GM12878 (cell line): ENCODE results near the gene WDR11.

Experiments used
- CHD2 ChIP-seq: IDR thresholded peaks from 2 replicates; pipeline ENCODE4 v1.6.1; 2011; ENCODE audit warnings: low read depth, low read length, improper control_type of control experiment, borderline replicate concordance
- EZH2 ChIP-seq: IDR thresholded peaks from 2 replicates; pipeline ENCODE4 v1.6.1; 2012; ENCODE audit warnings: low read depth, mild to moderate bottlenecking, control low read depth, inconsistent platforms, low read length, borderline replicate concordance; ENCODE audit not compliant: control insufficient read depth
- FOXM1 ChIP-seq: IDR thresholded peaks from 2 replicates; pipeline ENCODE4 v1.6.1; 2012; ENCODE audit warnings: low read depth, mild to moderate bottlenecking, inconsistent platforms, low read length, moderate library complexity
- MTA2 ChIP-seq: fragments of 450-650 bp; IDR thresholded peaks from 2 replicates; pipeline ENCODE4 v1.6.1; 2016; ENCODE audit warnings: low read depth, mild to moderate bottlenecking, moderate library complexity
- POLR2A ChIP-seq: IDR thresholded peaks from 2 replicates; pipeline ENCODE4 v1.6.1; 2011; ENCODE audit warnings: low read depth, mild to moderate bottlenecking, low read length
- POLR2AphosphoS5 ChIP-seq: IDR thresholded peaks from 2 replicates; pipeline ENCODE4 v1.6.1; 2011; ENCODE audit warnings: mild to moderate bottlenecking, low read length, inconsistent platforms
- RB1 ChIP-seq: fragments of 450-650 bp; formaldehyde crosslinking; IDR thresholded peaks from 2 replicates; pipeline ENCODE4 v1.6.1; 2017; ENCODE audit warnings: mild to moderate bottlenecking, borderline replicate concordance
- SPI1 ChIP-seq: IDR thresholded peaks from 2 replicates; pipeline ENCODE4 v1.6.1; 2011; ENCODE audit warnings: low read depth, mild to moderate bottlenecking, low read length, moderate library complexity, borderline replicate concordance; ENCODE audit not compliant: insufficient read depth
- ZNF207 ChIP-seq: fragments of 450-650 bp; IDR thresholded peaks from 2 replicates; pipeline ENCODE4 v1.6.1; 2014; ENCODE audit warnings: antibody characterized with exemption, mild to moderate bottlenecking, borderline replicate concordance
- ZNF384 ChIP-seq: IDR thresholded peaks from 2 replicates; pipeline ENCODE4 v1.6.1; 2012; ENCODE audit warnings: low read depth, mild to moderate bottlenecking, low read length, improper control_type of control experiment, borderline replicate concordance
- TF ChIP-seq, protein P1 (sequence below): IDR thresholded peaks from 2 replicates; pipeline ENCODE4 v1.6.1; 2011; ENCODE audit warnings: low read depth, mild to moderate bottlenecking, low read length, moderate library complexity, borderline replicate concordance; ENCODE audit errors: extremely low read depth
- TF ChIP-seq, protein P2 (sequence below): fragments of 450-650 bp; formaldehyde crosslinking; IDR thresholded peaks from 2 replicates; pipeline ENCODE4 v1.4.0; 2020; ENCODE audit warnings: mild to moderate bottlenecking, moderate library complexity
- TF ChIP-seq, protein P3 (sequence below), 3 experiments: IDR thresholded peaks in 2 of 3; conservative IDR thresholded peaks in 1 of 3; 2 replicates each; pipeline ENCODE4 v1.5.1; 2011; ENCODE audit warnings: low read depth in 3 of 3, low read length in 3 of 3, mild to moderate bottlenecking in 3 of 3, control low read depth in 2 of 3, moderate library complexity in 2 of 3, inconsistent platforms in 1 of 3, mixed read lengths in 1 of 3; ENCODE audit not compliant: control insufficient read depth in 2 of 3, insufficient read depth in 1 of 3; ENCODE audit errors: extremely low read depth in 1 of 3

- TF ChIP-seq CHD2: no peak
- TF ChIP-seq MTA2: no peak
- TF ChIP-seq ZNF384: no peak
- no peak for TF ChIP-seq EZH2
- TF ChIP-seq, protein P1, sequence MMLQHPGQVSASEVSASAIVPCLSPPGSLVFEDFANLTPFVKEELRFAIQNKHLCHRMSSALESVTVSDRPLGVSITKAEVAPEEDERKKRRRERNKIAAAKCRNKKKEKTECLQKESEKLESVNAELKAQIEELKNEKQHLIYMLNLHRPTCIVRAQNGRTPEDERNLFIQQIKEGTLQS: no peak
- no peak for TF ChIP-seq FOXM1
- no peak for TF ChIP-seq ZNF207
- no peak for TF ChIP-seq POLR2AphosphoS5
- TF ChIP-seq POLR2A: no peak
- TF ChIP-seq, protein P2, sequence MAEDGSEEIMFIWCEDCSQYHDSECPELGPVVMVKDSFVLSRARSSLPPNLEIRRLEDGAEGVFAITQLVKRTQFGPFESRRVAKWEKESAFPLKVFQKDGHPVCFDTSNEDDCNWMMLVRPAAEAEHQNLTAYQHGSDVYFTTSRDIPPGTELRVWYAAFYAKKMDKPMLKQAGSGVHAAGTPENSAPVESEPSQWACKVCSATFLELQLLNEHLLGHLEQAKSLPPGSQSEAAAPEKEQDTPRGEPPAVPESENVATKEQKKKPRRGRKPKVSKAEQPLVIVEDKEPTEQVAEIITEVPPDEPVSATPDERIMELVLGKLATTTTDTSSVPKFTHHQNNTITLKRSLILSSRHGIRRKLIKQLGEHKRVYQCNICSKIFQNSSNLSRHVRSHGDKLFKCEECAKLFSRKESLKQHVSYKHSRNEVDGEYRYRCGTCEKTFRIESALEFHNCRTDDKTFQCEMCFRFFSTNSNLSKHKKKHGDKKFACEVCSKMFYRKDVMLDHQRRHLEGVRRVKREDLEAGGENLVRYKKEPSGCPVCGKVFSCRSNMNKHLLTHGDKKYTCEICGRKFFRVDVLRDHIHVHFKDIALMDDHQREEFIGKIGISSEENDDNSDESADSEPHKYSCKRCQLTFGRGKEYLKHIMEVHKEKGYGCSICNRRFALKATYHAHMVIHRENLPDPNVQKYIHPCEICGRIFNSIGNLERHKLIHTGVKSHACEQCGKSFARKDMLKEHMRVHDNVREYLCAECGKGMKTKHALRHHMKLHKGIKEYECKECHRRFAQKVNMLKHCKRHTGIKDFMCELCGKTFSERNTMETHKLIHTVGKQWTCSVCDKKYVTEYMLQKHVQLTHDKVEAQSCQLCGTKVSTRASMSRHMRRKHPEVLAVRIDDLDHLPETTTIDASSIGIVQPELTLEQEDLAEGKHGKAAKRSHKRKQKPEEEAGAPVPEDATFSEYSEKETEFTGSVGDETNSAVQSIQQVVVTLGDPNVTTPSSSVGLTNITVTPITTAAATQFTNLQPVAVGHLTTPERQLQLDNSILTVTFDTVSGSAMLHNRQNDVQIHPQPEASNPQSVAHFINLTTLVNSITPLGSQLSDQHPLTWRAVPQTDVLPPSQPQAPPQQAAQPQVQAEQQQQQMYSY: no peak
- TF ChIP-seq RB1: no peak
- TF ChIP-seq, protein P3, sequence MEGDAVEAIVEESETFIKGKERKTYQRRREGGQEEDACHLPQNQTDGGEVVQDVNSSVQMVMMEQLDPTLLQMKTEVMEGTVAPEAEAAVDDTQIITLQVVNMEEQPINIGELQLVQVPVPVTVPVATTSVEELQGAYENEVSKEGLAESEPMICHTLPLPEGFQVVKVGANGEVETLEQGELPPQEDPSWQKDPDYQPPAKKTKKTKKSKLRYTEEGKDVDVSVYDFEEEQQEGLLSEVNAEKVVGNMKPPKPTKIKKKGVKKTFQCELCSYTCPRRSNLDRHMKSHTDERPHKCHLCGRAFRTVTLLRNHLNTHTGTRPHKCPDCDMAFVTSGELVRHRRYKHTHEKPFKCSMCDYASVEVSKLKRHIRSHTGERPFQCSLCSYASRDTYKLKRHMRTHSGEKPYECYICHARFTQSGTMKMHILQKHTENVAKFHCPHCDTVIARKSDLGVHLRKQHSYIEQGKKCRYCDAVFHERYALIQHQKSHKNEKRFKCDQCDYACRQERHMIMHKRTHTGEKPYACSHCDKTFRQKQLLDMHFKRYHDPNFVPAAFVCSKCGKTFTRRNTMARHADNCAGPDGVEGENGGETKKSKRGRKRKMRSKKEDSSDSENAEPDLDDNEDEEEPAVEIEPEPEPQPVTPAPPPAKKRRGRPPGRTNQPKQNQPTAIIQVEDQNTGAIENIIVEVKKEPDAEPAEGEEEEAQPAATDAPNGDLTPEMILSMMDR (IDR thresholded peaks at IDR 0.05 in 2 of 3, conservative IDR thresholded peaks at IDR 0.05 in 1 of 3; ENCODE audit: control insufficient read depth in 2 of 3, extremely low read depth in 1 of 3, insufficient read depth in 1 of 3, low read depth in 3 of 3, low read length in 3 of 3): no peak
- no peak for TF ChIP-seq SPI1
Measured at GRCh38 chr10:120927352-120927751, 76.2 kb downstream of the WDR11 start.
